Measurements from ENCODE around the gene TTC34.

TTC34 gene

GRCh38 chr1:2801535-2802291 lies at the start of gene TTC34:
Gene TTC34 (minus strand): TSS chr1:2801693. CDS start chr1:2800827, 866 bp downstream.
- DNase-seq (ENCODE audit: low spot score): peak; percentile 4

- no peak for DNase-seq (ENCODE audit: low spot score)
Measured at GRCh38 chr1:2850502-2850901, 49.0 kb upstream of the TTC34 start.

- DNase-seq (ENCODE audit: low spot score): no peak
Measured at GRCh38 chr1:2848006-2848670, 46.6 kb upstream of the TTC34 start.

GRCh38 chr1:2847086-2847985 lies 45.8 kb upstream of the TTC34 start:
- no peak for DNase-seq (ENCODE audit: low spot score)

GRCh38 chr1:2845869-2846268 lies 44.4 kb upstream of the TTC34 start:
- no peak for DNase-seq (ENCODE audit: low spot score)

- DNase-seq (ENCODE audit: low spot score): no peak
Measured at GRCh38 chr1:2840036-2840809, 38.7 kb upstream of the TTC34 start.

- DNase-seq (ENCODE audit: low spot score): no peak
Measured at GRCh38 chr1:2837823-2838222, 36.3 kb upstream of the TTC34 start.

GRCh38 chr1:2837316-2837715 lies 35.8 kb upstream of the TTC34 start:
- no peak for DNase-seq (ENCODE audit: low spot score)

GRCh38 chr1:2836333-2836970 lies 35.0 kb upstream of the TTC34 start:
- DNase-seq (ENCODE audit: low spot score): no peak

- no peak for DNase-seq (ENCODE audit: low spot score)
Measured at GRCh38 chr1:2835650-2836159, 34.2 kb upstream of the TTC34 start.

- DNase-seq (ENCODE audit: low spot score): no peak
Measured at GRCh38 chr1:2834741-2835564, 33.5 kb upstream of the TTC34 start.

GRCh38 chr1:2834146-2834475 lies 32.6 kb upstream of the TTC34 start:
- DNase-seq (ENCODE audit: low spot score): no peak

GRCh38 chr1:2833454-2834145 lies 32.1 kb upstream of the TTC34 start:
- DNase-seq (ENCODE audit: low spot score): no peak

GRCh38 chr1:2832506-2833453 lies 31.3 kb upstream of the TTC34 start:
- DNase-seq (ENCODE audit: low spot score): no peak

GRCh38 chr1:2831596-2832212 lies 30.2 kb upstream of the TTC34 start:
- no peak for DNase-seq (ENCODE audit: low spot score)

- no peak for DNase-seq (ENCODE audit: low spot score)
Measured at GRCh38 chr1:2830761-2831425, 29.4 kb upstream of the TTC34 start.

GRCh38 chr1:2829846-2830615 lies 28.5 kb upstream of the TTC34 start:
- DNase-seq (ENCODE audit: low spot score): no peak

Measured in hematopoietic multipotent progenitor cell treated with erythropoietin and hydrocortisone succinate and interleukin-3 and kit ligand, for 17 days (in vitro differentiated cells).